ENCODE results near the gene PCDHGB4. TPM values are rescaled to one million over a fixed set of nuclear protein-coding genes. Genes with fewer than 3 reads are reported as not detected.
"Not testable (repeated sequence)": the region's sequence is repeated elsewhere in the genome, so short reads cannot be mapped to it uniquely, and the experiment has no call there.

The PCDHGB4 gene
- total and polyA plus RNA-seq, 2 donors from 2014 or later = 1.0 to 6.1 TPM

DNA sequence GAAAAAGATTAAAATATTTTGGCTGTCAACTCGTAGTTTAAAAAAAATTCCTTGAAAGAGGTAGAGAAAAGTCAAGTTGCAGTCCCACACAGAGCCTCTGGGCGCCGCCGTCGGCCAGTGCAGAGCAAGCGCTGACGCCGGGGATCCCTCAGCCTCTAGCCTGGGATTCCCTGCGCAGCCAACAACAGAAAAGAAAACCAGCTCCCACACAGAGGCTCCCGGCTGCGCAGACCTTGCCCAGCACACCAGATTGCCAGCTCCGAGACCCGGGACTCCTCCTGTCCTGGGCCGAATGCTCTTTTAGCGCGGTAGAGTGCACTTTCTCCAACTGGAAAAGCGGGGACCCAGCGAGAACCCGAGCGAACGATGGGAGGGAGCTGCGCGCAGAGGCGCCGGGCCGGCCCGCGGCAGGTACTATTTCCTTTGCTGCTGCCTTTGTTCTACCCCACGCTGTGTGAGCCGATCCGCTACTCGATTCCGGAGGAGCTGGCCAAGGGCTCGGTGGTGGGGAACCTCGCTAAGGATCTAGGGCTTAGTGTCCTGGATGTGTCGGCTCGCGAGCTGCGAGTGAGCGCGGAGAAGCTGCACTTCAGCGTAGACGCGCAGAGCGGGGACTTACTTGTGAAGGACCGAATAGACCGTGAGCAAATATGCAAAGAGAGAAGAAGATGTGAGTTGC is 30.1 kb downstream of the PCDHGB4 start, which contains the start of gene PCDHGB7:
Gene PCDHGB7 (plus strand): TSS at position 184 of the 679 bp plus-strand sequence. CDS start 183 bp downstream, at position 367.
- not testable (repeated sequence) for H3K9ac ChIP-seq (ENCODE audit: low read length in 3 of 3); FAIRE-seq
- H3K4me3 ChIP-seq (ENCODE audit: low read length in 3 of 3) = peak within 1 kb of the TSS in 2 of 3 donors; percentile 40 to 42

GRCh38 chr5:141419074-141419880 is 31.8 kb downstream of the PCDHGB4 start:
- no peak for DNase-seq
- intact Hi-C loops (cut with DNase I) = no loop called here
- Histone ChIP-seq H3K4me3 (ENCODE audit: low read length in 3 of 3) (peak overlapping the region in 1 of 3 donors; percentile 42), H3K9me3 (ENCODE audit: control insufficient read depth in 2 of 3, insufficient read depth in 1 of 3, low read length in 3 of 3) (peaks cover 5 to 66% (median 34%) of the 10 kb centered on the region in 3 donors), H3K9ac (ENCODE audit: low read length in 3 of 3) (no peak overlapping the region), H3K4me1 (ENCODE audit: control insufficient read depth in 2 of 3, insufficient read depth in 2 of 3, low read depth in 1 of 3, low read length in 3 of 3) (no peaks in the 10 kb centered on the region), H3K27me3 (ENCODE audit: control insufficient read depth, insufficient read depth, low read length) (no peaks in the 10 kb centered on the region), H3K27ac (ENCODE audit: low read depth in 2 of 2, low read length in 2 of 2) (no peak overlapping the region), H3K36me3 (ENCODE audit: control insufficient read depth in 2 of 3, insufficient read depth in 3 of 3, low read length in 3 of 3) (no peaks in the 10 kb centered on the region)
- TF ChIP-seq CTCF (IDR thresholded peaks at IDR 0.05; ENCODE audit: borderline replicate concordance, extremely low read depth, insufficient read depth) = no peak
- no peak for FAIRE-seq

More for the DNA sequence above, 30.1 kb downstream of the PCDHGB4 start, which contains the start of gene PCDHGB7:
- peak in 4 of 5 donors; percentile 75 to 81 (median 78) for DNase-seq
- H3K27me3 ChIP-seq (ENCODE audit: control insufficient read depth, insufficient read depth, low read length); H3K4me1 ChIP-seq (ENCODE audit: control insufficient read depth in 2 of 3, insufficient read depth in 2 of 3, low read depth in 1 of 3, low read length in 3 of 3); H3K27ac ChIP-seq (ENCODE audit: low read depth in 2 of 2, low read length in 2 of 2); intact Hi-C loops (cut with DNase I); H3K36me3 ChIP-seq (ENCODE audit: control insufficient read depth in 2 of 3, insufficient read depth in 3 of 3, low read length in 3 of 3): not testable (repeated sequence)
- peak; percentile 69 for TF ChIP-seq CTCF (IDR thresholded peaks at IDR 0.05; ENCODE audit: borderline replicate concordance, extremely low read depth, insufficient read depth)
- H3K9me3 ChIP-seq (ENCODE audit: control insufficient read depth in 2 of 3, insufficient read depth in 1 of 3, low read length in 3 of 3) = peaks cover 5 to 66% (median 43%) of the 10 kb centered on the region in 3 donors

DNA sequence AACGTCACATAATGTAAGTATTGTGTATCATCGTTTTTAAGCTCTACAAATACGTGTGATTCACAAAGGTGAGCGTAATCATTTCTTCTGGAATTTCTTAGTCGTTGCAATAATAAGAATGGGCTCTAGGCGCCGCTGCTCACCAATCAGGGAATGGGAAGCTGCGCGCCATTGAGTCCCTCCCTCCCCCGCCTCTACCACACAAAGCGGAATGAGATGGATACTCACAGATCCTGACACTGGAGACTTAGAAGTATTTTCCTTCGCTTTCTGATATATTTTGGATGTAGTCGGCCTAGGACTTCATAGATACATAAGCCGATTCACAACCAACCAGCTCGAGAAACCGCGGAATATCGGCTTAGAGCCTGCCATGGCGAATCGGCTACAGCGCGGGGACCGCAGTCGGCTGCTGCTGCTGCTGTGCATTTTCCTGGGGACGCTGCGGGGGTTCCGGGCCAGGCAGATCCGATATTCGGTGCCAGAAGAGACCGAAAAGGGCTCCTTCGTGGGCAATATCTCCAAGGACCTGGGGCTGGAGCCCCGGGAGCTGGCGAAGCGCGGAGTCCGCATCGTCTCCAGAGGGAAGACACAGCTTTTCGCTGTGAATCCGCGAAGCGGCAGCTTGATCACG is 33.5 kb downstream of the PCDHGB4 start, which contains the start of gene PCDHGA11:
Gene PCDHGA11 (plus strand): TSS at position 197 of the 634 bp plus-strand sequence. CDS start 177 bp downstream, at position 374.
- Histone ChIP-seq H3K27me3 (ENCODE audit: control insufficient read depth, insufficient read depth, low read length) (no peaks in the 10 kb centered on the region), H3K4me1 (ENCODE audit: control insufficient read depth in 2 of 3, insufficient read depth in 2 of 3, low read depth in 1 of 3, low read length in 3 of 3) (no peaks in the 10 kb centered on the region), H3K36me3 (ENCODE audit: control insufficient read depth in 2 of 3, insufficient read depth in 3 of 3, low read length in 3 of 3) (no peaks in the 10 kb centered on the region), H3K9ac (ENCODE audit: low read length in 3 of 3) (no peak within 1 kb of the TSS), H3K9me3 (ENCODE audit: control insufficient read depth in 2 of 3, insufficient read depth in 1 of 3, low read length in 3 of 3) (peaks cover 5 to 78% (median 43%) of the 10 kb centered on the region in 3 donors), H3K27ac (ENCODE audit: low read depth in 2 of 2, low read length in 2 of 2) (no peak within 1 kb of the TSS), H3K4me3 (ENCODE audit: low read length in 3 of 3) (peak within 1 kb of the TSS in 2 of 3 donors; percentile 32 to 39)
- intact Hi-C loops (cut with DNase I) = no loop called here
- peak; percentile 25 for TF ChIP-seq CTCF (IDR thresholded peaks at IDR 0.05; ENCODE audit: borderline replicate concordance, extremely low read depth, insufficient read depth)
- FAIRE-seq (no peak), DNase-seq (peak in 3 of 5 donors; percentile 51 to 56 (median 55))

All from kidney (tissue), 14 donors.